Glutamatergic neuron (in vitro differentiated cells): ENCODE results near the gene LILRB3. TPM values are rescaled to one million over a fixed set of nuclear protein-coding genes. Genes with fewer than 3 reads are reported as not detected.
"Not testable (repeated sequence)": the region's sequence is repeated elsewhere in the genome, so short reads cannot be mapped to it uniquely, and the experiment has no call there.

Source experiments
- DNase-seq: peaks from one replicate; pipeline ENCODE4 v3.0.0; 2022
- H3K27ac Mint-ChIP-seq: one replicate; pipeline ENCODE4 v1.8.0; 2020; ENCODE audit warnings: mild to moderate bottlenecking, mixed read lengths, inconsistent platforms; ENCODE audit not compliant: unreplicated experiment
- H3K27me3 Mint-ChIP-seq: one replicate; pipeline ENCODE4 v1.8.0; 2020; ENCODE audit warnings: mild to moderate bottlenecking, moderate library complexity, mixed read lengths, inconsistent platforms; ENCODE audit not compliant: unreplicated experiment
- H3K36me3 Mint-ChIP-seq: one replicate; pipeline ENCODE4 v1.8.0; 2020; ENCODE audit warnings: mild to moderate bottlenecking, mixed read lengths, inconsistent platforms; ENCODE audit not compliant: unreplicated experiment
- H3K4me1 Mint-ChIP-seq: one replicate; pipeline ENCODE4 v1.8.0; 2020; ENCODE audit warnings: mild to moderate bottlenecking, low read depth, mixed read lengths, inconsistent platforms; ENCODE audit not compliant: unreplicated experiment
- H3K4me3 Mint-ChIP-seq: one replicate; pipeline ENCODE4 v1.8.0; 2020; ENCODE audit warnings: mild to moderate bottlenecking, mixed read lengths, inconsistent platforms; ENCODE audit not compliant: unreplicated experiment
- H3K9me3 Mint-ChIP-seq: one replicate; pipeline ENCODE4 v1.8.0; 2020; ENCODE audit warnings: mild to moderate bottlenecking, moderate library complexity, mixed read lengths, inconsistent platforms; ENCODE audit not compliant: unreplicated experiment
- CTCF ChIP-seq: fragments of 200-600 bp; sonication (generic); IDR thresholded peaks from one replicate; pipeline ENCODE4 v1.5.0; 2021; ENCODE audit not compliant: partially characterized antibody, unreplicated experiment
- total RNA-seq: library from RNA; stranded (reverse); fragmentation: NEBNext Ultra II Directional; extraction: Animal tissue kit (Norgen Biotek cat#: 25700); gene quantifications from one replicate; pipeline ENCODE4 v1.2.1, GENCODE V29; 2021; ENCODE audit not compliant: unreplicated experiment

LILRB3 gene
- total RNA-seq, 1 donor from 2014 or later = not detected

GRCh38 chr19:54186934-54187381, 35.8 kb downstream of the LILRB3 start:
- peaks cover 18% of the 10 kb centered on the region for H3K27me3 Mint-ChIP-seq

GRCh38 chr19:54186351-54186750, 36.5 kb downstream of the LILRB3 start:
- Mint-ChIP-seq H3K27ac (no peak overlapping the region), H3K36me3 (no peaks in the 10 kb centered on the region), H3K27me3 (peaks cover 18% of the 10 kb centered on the region), H3K4me1 (peaks cover 7% of the 10 kb centered on the region), H3K4me3 (no peak overlapping the region), H3K9me3 (peaks cover 4% of the 10 kb centered on the region)
- TF ChIP-seq CTCF = no peak
- DNase-seq = no peak

More at GRCh38 chr19:54186934-54187381, 35.8 kb downstream of the LILRB3 start:
- H3K27ac Mint-ChIP-seq = no peak overlapping the region
- peaks cover 7% of the 10 kb centered on the region for H3K4me1 Mint-ChIP-seq
- H3K9me3 Mint-ChIP-seq = peaks cover 4% of the 10 kb centered on the region
- TF ChIP-seq CTCF = no peak
- no peaks in the 10 kb centered on the region for H3K36me3 Mint-ChIP-seq
- no peak for DNase-seq
- peak overlapping the region; percentile 78 for H3K4me3 Mint-ChIP-seq

- Mint-ChIP-seq H3K36me3 (no peaks in the 10 kb centered on the region), H3K27ac (no peak overlapping the region), H3K4me3 (no peak overlapping the region), H3K27me3 (peaks cover 11% of the 10 kb centered on the region), H3K4me1 (peaks cover 23% of the 10 kb centered on the region), H3K9me3 (peaks cover 2% of the 10 kb centered on the region)
- TF ChIP-seq CTCF = no peak
- DNase-seq = no peak
These were observed 39.4 kb downstream of the LILRB3 start for GRCh38 chr19:54183431-54183830.

GRCh38 chr19:54181894-54182293, 40.9 kb downstream of the LILRB3 start:
- DNase-seq, H3K4me3 Mint-ChIP-seq, H3K9me3 Mint-ChIP-seq, H3K27me3 Mint-ChIP-seq, H3K27ac Mint-ChIP-seq, H3K36me3 Mint-ChIP-seq: not testable (repeated sequence)
- H3K4me1 Mint-ChIP-seq = peaks cover 19% of the 10 kb centered on the region

- peaks cover 2% of the 10 kb centered on the region for H3K9me3 Mint-ChIP-seq
- H3K27me3 Mint-ChIP-seq = peaks cover 6% of the 10 kb centered on the region
- no peak overlapping the region for H3K4me3 Mint-ChIP-seq
- no peak for TF ChIP-seq CTCF
- H3K36me3 Mint-ChIP-seq = no peaks in the 10 kb centered on the region
- DNase-seq = no peak
- no peak overlapping the region for H3K27ac Mint-ChIP-seq
- H3K4me1 Mint-ChIP-seq = peaks cover 19% of the 10 kb centered on the region
These were observed 42.1 kb downstream of the LILRB3 start for GRCh38 chr19:54180691-54181091.
